ENCODE data around the gene RNF150.

The RNF150 gene

DNA sequence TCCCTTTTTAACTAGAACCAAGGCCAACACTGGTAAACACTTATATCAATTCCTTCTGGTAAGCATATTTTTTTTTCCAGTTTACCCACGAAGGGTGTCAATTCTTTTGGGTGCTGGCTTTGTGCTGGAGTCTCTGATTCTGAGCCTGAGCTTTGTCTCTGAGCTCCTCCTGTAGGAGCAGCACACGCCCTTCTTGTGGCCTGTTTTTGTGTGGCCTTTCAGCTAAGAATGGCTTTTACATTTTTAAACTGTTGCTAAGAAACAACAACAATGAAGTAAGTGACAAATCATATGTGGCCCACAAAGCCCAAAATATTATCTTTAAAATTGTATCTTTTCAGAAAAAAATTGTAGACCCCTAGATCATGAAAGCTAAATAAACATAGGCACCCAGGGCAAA lies 279.1 kb downstream of the RNF150 start:
- H3K27ac ChIP-seq (ENCODE audit: low read length) = no peak overlapping the region
- H3K9me3 ChIP-seq (ENCODE audit: control insufficient read depth, insufficient read depth, low read length) = no peaks in the 10 kb centered on the region
- no peak for DNase-seq (ENCODE audit: low read depth, low spot score)
- no peak overlapping the region for H3K4me3 ChIP-seq (ENCODE audit: low read length)
- peaks cover 2% of the 10 kb centered on the region; the same call in 1 of the 2 replicates for H3K4me1 ChIP-seq (ENCODE audit: control insufficient read depth, insufficient read depth, low read length)
- WGBS (ENCODE audit: insufficient coverage, insufficient read length) = no CpG with 5 or more reads among the region's 2 CpGs
- no peaks in the 10 kb centered on the region for H3K36me3 ChIP-seq (ENCODE audit: control insufficient read depth, insufficient read depth, low read length)
- H3K27me3 ChIP-seq (ENCODE audit: control insufficient read depth, insufficient read depth, low read length) = no peaks in the 10 kb centered on the region

DNA sequence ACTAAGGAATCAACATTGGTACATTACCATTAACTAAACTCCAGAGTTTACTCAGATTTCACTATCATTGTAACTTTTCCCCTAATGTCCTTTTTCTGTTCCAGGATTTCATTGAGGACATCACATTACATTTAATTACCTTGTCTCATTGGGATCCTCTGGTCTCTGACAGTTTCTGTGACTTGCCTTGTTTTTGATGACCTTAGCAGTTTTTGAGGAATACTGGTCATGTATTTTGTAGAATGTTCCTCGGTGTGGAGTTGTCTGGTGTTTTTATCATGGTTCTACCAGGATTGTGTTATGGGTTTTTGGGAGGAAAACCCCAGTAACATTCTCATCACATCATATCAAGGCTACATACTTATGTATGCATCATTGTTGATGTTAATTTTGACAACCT lies 281.5 kb downstream of the RNF150 start:
- no peak for DNase-seq (ENCODE audit: low read depth, low spot score)
- H3K27ac ChIP-seq (ENCODE audit: low read length) = no peak overlapping the region
- WGBS (ENCODE audit: insufficient coverage, insufficient read length) = no CpG with 5 or more reads among the region's 1 CpG
- no peak overlapping the region for H3K4me3 ChIP-seq (ENCODE audit: low read length)
- peaks cover under 1% of the 10 kb centered on the region; the same call in 1 of the 2 replicates for H3K4me1 ChIP-seq (ENCODE audit: control insufficient read depth, insufficient read depth, low read length)
- no peaks in the 10 kb centered on the region for H3K27me3 ChIP-seq (ENCODE audit: control insufficient read depth, insufficient read depth, low read length)
- H3K9me3 ChIP-seq (ENCODE audit: control insufficient read depth, insufficient read depth, low read length) = no peaks in the 10 kb centered on the region
- no peaks in the 10 kb centered on the region for H3K36me3 ChIP-seq (ENCODE audit: control insufficient read depth, insufficient read depth, low read length)

- H3K27me3 ChIP-seq (ENCODE audit: control insufficient read depth, insufficient read depth, low read length) = no peaks in the 10 kb centered on the region
- no CpG with 5 or more reads among the region's 6 CpGs for WGBS (ENCODE audit: insufficient coverage, insufficient read length)
- no peaks in the 10 kb centered on the region for H3K4me1 ChIP-seq (ENCODE audit: control insufficient read depth, insufficient read depth, low read length)
- no peaks in the 10 kb centered on the region for H3K9me3 ChIP-seq (ENCODE audit: control insufficient read depth, insufficient read depth, low read length)
- peak; percentile 18 for DNase-seq (ENCODE audit: low read depth, low spot score)
- no peak overlapping the region for H3K27ac ChIP-seq (ENCODE audit: low read length)
- H3K4me3 ChIP-seq (ENCODE audit: low read length) = no peak overlapping the region
- no peaks in the 10 kb centered on the region for H3K36me3 ChIP-seq (ENCODE audit: control insufficient read depth, insufficient read depth, low read length)
These were observed 282.1 kb downstream of the RNF150 start for GRCh38 chr4:140851032-140851636.

- Histone ChIP-seq H3K27ac (ENCODE audit: low read length) (no peak overlapping the region), H3K36me3 (ENCODE audit: control insufficient read depth, insufficient read depth, low read length) (no peaks in the 10 kb centered on the region)
- no CpG with 5 or more reads among the region's 1 CpG for WGBS (ENCODE audit: insufficient coverage, insufficient read length)
These were observed 283.7 kb downstream of the RNF150 start for GRCh38 chr4:140849526-140849925.

DNA sequence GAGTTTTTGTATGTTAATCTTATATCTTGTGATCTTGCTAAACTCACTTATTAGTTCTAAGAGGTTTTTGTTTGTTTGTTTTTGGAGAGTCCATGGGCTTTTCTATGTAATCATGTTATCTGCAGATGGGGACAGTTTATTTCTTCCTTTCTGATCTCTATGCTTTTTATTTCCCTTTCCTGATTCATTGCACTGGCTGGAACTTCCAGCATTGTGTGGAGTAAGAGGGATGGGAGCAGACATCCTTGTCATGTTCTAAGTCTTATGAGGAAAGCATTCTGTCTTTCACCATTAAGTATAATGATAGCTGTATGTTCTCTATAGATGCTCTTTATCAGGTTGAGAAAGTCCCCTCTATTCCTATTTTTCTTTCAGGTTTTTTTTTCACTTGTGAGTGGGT lies 286.5 kb downstream of the RNF150 start:
- DNase-seq (ENCODE audit: low read depth, low spot score) = no peak
- no peaks in the 10 kb centered on the region for H3K9me3 ChIP-seq (ENCODE audit: control insufficient read depth, insufficient read depth, low read length)
- H3K27ac ChIP-seq (ENCODE audit: low read length) = no peak overlapping the region
- H3K27me3 ChIP-seq (ENCODE audit: control insufficient read depth, insufficient read depth, low read length) = no peaks in the 10 kb centered on the region
- H3K36me3 ChIP-seq (ENCODE audit: control insufficient read depth, insufficient read depth, low read length) = no peaks in the 10 kb centered on the region
- no peak overlapping the region for H3K4me3 ChIP-seq (ENCODE audit: low read length)
- no peaks in the 10 kb centered on the region for H3K4me1 ChIP-seq (ENCODE audit: control insufficient read depth, insufficient read depth, low read length)

More at GRCh38 chr4:140849526-140849925, 283.7 kb downstream of the RNF150 start:
- no peak for DNase-seq (ENCODE audit: low read depth, low spot score)
- Histone ChIP-seq H3K4me3 (ENCODE audit: low read length) (no peak overlapping the region), H3K9me3 (ENCODE audit: control insufficient read depth, insufficient read depth, low read length) (no peaks in the 10 kb centered on the region), H3K27me3 (ENCODE audit: control insufficient read depth, insufficient read depth, low read length) (no peaks in the 10 kb centered on the region), H3K4me1 (ENCODE audit: control insufficient read depth, insufficient read depth, low read length) (no peaks in the 10 kb centered on the region)

DNA sequence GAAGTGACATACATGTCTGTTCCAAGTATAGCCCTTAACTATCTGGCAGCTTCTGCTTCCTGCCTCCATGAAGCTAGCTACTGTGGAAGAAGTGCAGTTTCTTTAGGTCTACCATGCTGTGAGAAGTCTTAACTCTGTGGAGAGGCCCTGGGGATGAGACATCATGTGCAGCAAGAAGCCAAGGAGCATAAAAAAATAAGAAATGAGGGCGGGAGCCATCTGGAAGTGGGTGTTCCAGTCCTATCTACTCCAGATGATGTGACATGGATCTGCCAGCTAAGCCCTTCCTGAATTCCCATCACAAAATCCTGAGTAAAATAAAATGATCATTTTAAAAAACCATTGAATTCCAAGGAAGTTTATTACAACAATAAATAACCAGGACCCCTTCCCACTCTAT lies 289.2 kb downstream of the RNF150 start:
- no peak overlapping the region for H3K4me3 ChIP-seq (ENCODE audit: low read length)
- no peaks in the 10 kb centered on the region for H3K4me1 ChIP-seq (ENCODE audit: control insufficient read depth, insufficient read depth, low read length)
- DNase-seq (ENCODE audit: low read depth, low spot score) = no peak
- H3K36me3 ChIP-seq (ENCODE audit: control insufficient read depth, insufficient read depth, low read length) = no peaks in the 10 kb centered on the region
- no CpG with 5 or more reads among the region's 1 CpG for WGBS (ENCODE audit: insufficient coverage, insufficient read length)
- H3K9me3 ChIP-seq (ENCODE audit: control insufficient read depth, insufficient read depth, low read length) = no peaks in the 10 kb centered on the region
- no peaks in the 10 kb centered on the region for H3K27me3 ChIP-seq (ENCODE audit: control insufficient read depth, insufficient read depth, low read length)
- H3K27ac ChIP-seq (ENCODE audit: low read length) = no peak overlapping the region

DNA sequence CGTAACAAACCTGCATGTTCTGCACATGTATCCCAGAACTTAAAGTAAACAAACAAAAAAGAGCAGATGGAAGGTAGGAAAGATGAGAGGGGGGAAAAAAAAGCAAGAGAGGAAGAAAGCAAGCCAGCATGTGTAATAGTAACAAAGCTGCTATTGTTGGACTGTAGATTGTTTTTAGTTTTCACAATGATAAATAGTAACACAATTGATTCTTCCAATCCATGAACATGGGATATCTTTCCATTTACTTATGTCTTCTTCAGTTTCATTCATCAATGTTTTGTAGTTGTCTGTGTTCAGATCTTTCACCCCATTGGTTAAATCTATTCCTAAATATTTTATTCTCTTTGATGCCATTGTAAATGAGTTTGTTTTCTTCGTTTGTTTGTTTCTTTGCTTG lies 292.1 kb downstream of the RNF150 start:
- no peak overlapping the region for H3K27ac ChIP-seq (ENCODE audit: low read length)
- H3K36me3 ChIP-seq (ENCODE audit: control insufficient read depth, insufficient read depth, low read length) = no peaks in the 10 kb centered on the region
- H3K27me3 ChIP-seq (ENCODE audit: control insufficient read depth, insufficient read depth, low read length) = no peaks in the 10 kb centered on the region
- H3K9me3 ChIP-seq (ENCODE audit: control insufficient read depth, insufficient read depth, low read length) = no peaks in the 10 kb centered on the region
- DNase-seq (ENCODE audit: low read depth, low spot score) = no peak
- no peak overlapping the region for H3K4me3 ChIP-seq (ENCODE audit: low read length)
- WGBS (ENCODE audit: insufficient coverage, insufficient read length) = no CpG with 5 or more reads among the region's 2 CpGs
- H3K4me1 ChIP-seq (ENCODE audit: control insufficient read depth, insufficient read depth, low read length) = no peaks in the 10 kb centered on the region

DNA sequence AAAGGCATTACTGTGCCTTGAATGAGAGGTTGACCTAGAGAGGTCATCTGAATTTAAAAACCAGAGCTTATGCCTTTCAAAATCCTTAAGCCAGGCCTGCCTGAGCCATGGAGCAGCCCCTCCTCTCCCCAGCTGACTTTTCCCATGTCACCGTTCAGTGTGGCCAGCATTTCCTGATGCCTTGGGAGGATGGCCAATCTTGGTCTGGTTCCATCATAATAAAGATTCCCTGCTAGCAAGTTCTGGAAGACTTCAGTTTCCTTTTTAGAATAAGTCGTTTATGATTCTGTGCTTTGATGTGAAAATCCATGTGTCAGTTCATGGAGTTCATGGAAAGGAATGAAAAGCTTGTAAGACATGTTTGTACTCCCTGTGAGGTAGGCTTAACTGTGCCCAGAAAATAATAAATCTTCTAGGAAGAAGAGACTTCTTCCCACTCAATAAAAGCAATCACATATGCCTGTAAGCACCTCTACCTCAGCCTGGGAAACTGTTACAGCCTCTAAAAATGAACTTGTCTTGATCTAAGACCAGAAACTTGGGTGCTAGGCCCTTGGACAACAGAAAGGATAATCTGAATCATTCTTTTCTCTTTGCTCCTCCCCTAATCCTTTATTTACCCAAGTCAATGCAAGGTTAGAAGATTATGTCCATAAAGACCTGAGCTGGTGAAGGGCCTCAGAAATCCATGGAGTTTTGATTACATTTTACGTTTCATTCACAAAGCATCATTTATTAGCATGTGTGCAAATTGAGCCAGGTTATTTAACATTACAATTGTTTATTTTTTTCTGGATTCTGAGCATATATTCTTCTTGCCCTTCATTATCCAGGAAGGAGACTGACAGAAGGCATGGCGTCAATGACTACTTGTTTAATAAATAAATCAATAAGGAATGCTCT lies 293.1 kb downstream of the RNF150 start:
- Histone ChIP-seq H3K9me3 (ENCODE audit: control insufficient read depth, insufficient read depth, low read length) (no peaks in the 10 kb centered on the region), H3K4me3 (ENCODE audit: low read length) (no peak overlapping the region), H3K36me3 (ENCODE audit: control insufficient read depth, insufficient read depth, low read length) (no peaks in the 10 kb centered on the region), H3K27me3 (ENCODE audit: control insufficient read depth, insufficient read depth, low read length) (no peaks in the 10 kb centered on the region), H3K27ac (ENCODE audit: low read length) (no peak overlapping the region), H3K4me1 (ENCODE audit: control insufficient read depth, insufficient read depth, low read length) (no peaks in the 10 kb centered on the region)
- no CpG with 5 or more reads among the region's 4 CpGs for WGBS (ENCODE audit: insufficient coverage, insufficient read length)
- no peak for DNase-seq (ENCODE audit: low read depth, low spot score)

DNA sequence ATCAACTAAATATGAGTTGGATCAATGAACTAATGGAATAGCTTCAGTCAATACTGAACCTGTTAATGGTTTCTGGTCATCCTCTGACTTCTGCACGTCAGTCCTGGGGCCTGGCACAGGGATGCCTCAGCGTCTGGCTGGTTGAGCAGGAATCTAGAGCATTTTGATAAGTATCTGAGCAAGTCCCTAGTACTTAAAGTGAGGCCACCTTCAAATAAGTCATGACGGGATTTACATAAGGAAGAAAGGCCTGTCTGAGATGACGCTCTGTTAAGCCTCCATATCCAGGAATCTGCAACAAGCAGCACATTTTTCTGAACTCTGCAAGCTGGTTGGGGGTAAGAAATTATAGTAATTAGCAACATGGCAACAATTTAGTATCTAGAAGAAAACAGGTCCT lies 293.9 kb downstream of the RNF150 start:
- no CpG with 5 or more reads among the region's 4 CpGs for WGBS (ENCODE audit: insufficient coverage, insufficient read length)

DNA sequence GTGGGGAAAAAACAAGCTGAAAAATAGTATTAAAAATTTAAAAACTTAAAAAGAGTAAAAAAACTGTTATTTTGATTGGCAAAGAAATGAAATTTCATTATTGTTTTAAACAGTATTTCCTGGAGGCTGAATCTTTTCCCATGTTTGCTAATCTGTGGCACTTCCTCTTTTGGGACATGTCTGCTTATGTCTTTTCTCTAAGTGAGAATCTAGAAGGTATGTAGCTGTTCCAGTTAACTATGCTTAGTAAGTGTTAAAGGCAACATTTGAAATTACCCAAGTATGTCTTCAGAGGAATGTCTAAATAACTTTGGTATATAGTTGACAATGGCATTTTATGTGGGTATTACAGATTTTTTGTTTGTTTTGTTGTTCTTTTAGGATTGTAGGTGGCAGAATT lies 295.5 kb downstream of the RNF150 start:
- DNase-seq (ENCODE audit: low read depth, low spot score) = no peak

More for the DNA sequence above, 293.9 kb downstream of the RNF150 start:
- Histone ChIP-seq H3K4me1 (ENCODE audit: control insufficient read depth, insufficient read depth, low read length) (no peaks in the 10 kb centered on the region), H3K4me3 (ENCODE audit: low read length) (no peak overlapping the region), H3K36me3 (ENCODE audit: control insufficient read depth, insufficient read depth, low read length) (no peaks in the 10 kb centered on the region), H3K27me3 (ENCODE audit: control insufficient read depth, insufficient read depth, low read length) (no peaks in the 10 kb centered on the region), H3K9me3 (ENCODE audit: control insufficient read depth, insufficient read depth, low read length) (no peaks in the 10 kb centered on the region), H3K27ac (ENCODE audit: low read length) (no peak overlapping the region)
- DNase-seq (ENCODE audit: low read depth, low spot score) = no peak

More for the DNA sequence above, 295.5 kb downstream of the RNF150 start:
- no peak overlapping the region for H3K27ac ChIP-seq (ENCODE audit: low read length)
- H3K4me1 ChIP-seq (ENCODE audit: control insufficient read depth, insufficient read depth, low read length) = no peaks in the 10 kb centered on the region
- H3K27me3 ChIP-seq (ENCODE audit: control insufficient read depth, insufficient read depth, low read length) = no peaks in the 10 kb centered on the region
- no peaks in the 10 kb centered on the region for H3K36me3 ChIP-seq (ENCODE audit: control insufficient read depth, insufficient read depth, low read length)
- H3K9me3 ChIP-seq (ENCODE audit: control insufficient read depth, insufficient read depth, low read length) = no peaks in the 10 kb centered on the region
- H3K4me3 ChIP-seq (ENCODE audit: low read length) = no peak overlapping the region

Measured in iPS DF 6.9 (cell line).